Measurements from ENCODE around the gene RANBP3L. TPM values are rescaled to one million over a fixed set of nuclear protein-coding genes. Genes with fewer than 3 reads are reported as not detected.
"Not testable (repeated sequence)": the region's sequence is repeated elsewhere in the genome, so short reads cannot be mapped to it uniquely, and the experiment has no call there.

RANBP3L gene
- total RNA-seq, 1 donor from 2014 or later: 4.3 TPM

GRCh38 chr5:36334315-36334714, 32.6 kb upstream of the RANBP3L start:
- H3K4me3 Mint-ChIP-seq (ENCODE audit: unreplicated experiment): no peak overlapping the region
- H3K9me3 Mint-ChIP-seq (ENCODE audit: unreplicated experiment): no peaks in the 10 kb centered on the region
- H3K27me3 Mint-ChIP-seq (ENCODE audit: unreplicated experiment): peaks cover 14% of the 10 kb centered on the region
- H3K36me3 Mint-ChIP-seq (ENCODE audit: unreplicated experiment): no peaks in the 10 kb centered on the region
- no peaks in the 10 kb centered on the region for H3K4me1 Mint-ChIP-seq (ENCODE audit: unreplicated experiment)
- DNase-seq (ENCODE audit: extremely low spot score, unreplicated experiment): no peak
- no peak for TF ChIP-seq CTCF (IDR thresholded peaks at IDR 0.05)
- H3K27ac Mint-ChIP-seq (ENCODE audit: unreplicated experiment): no peak overlapping the region

GRCh38 chr5:36332720-36333119, 31.0 kb upstream of the RANBP3L start:
- peaks cover 12% of the 10 kb centered on the region for H3K27me3 Mint-ChIP-seq (ENCODE audit: unreplicated experiment)
- H3K9me3 Mint-ChIP-seq (ENCODE audit: unreplicated experiment); H3K4me1 Mint-ChIP-seq (ENCODE audit: unreplicated experiment); H3K27ac Mint-ChIP-seq (ENCODE audit: unreplicated experiment); H3K4me3 Mint-ChIP-seq (ENCODE audit: unreplicated experiment); H3K36me3 Mint-ChIP-seq (ENCODE audit: unreplicated experiment); DNase-seq (ENCODE audit: extremely low spot score, unreplicated experiment): not testable (repeated sequence)

GRCh38 chr5:36325196-36325595, 23.5 kb upstream of the RANBP3L start:
- no peak for TF ChIP-seq CTCF (IDR thresholded peaks at IDR 0.05)
- no peak overlapping the region for H3K4me3 Mint-ChIP-seq (ENCODE audit: unreplicated experiment)
- H3K36me3 Mint-ChIP-seq (ENCODE audit: unreplicated experiment): no peaks in the 10 kb centered on the region
- H3K27ac Mint-ChIP-seq (ENCODE audit: unreplicated experiment): no peak overlapping the region
- H3K4me1 Mint-ChIP-seq (ENCODE audit: unreplicated experiment): no peaks in the 10 kb centered on the region
- peaks cover 16% of the 10 kb centered on the region for H3K27me3 Mint-ChIP-seq (ENCODE audit: unreplicated experiment)
- no peak for DNase-seq (ENCODE audit: extremely low spot score, unreplicated experiment)
- no peaks in the 10 kb centered on the region for H3K9me3 Mint-ChIP-seq (ENCODE audit: unreplicated experiment)

GRCh38 chr5:36323926-36324781, 22.5 kb upstream of the RANBP3L start:
- TF ChIP-seq CTCF (IDR thresholded peaks at IDR 0.05): no peak
- Mint-ChIP-seq H3K4me1 (ENCODE audit: unreplicated experiment) (no peaks in the 10 kb centered on the region), H3K4me3 (ENCODE audit: unreplicated experiment) (no peak overlapping the region), H3K36me3 (ENCODE audit: unreplicated experiment) (no peaks in the 10 kb centered on the region), H3K9me3 (ENCODE audit: unreplicated experiment) (no peaks in the 10 kb centered on the region), H3K27me3 (ENCODE audit: unreplicated experiment) (peaks cover 24% of the 10 kb centered on the region), H3K27ac (ENCODE audit: unreplicated experiment) (no peak overlapping the region)
- no peak for DNase-seq (ENCODE audit: extremely low spot score, unreplicated experiment)

- H3K4me1 Mint-ChIP-seq (ENCODE audit: unreplicated experiment): no peaks in the 10 kb centered on the region
- H3K4me3 Mint-ChIP-seq (ENCODE audit: unreplicated experiment): no peak overlapping the region
- peaks cover 80% of the 10 kb centered on the region for H3K27me3 Mint-ChIP-seq (ENCODE audit: unreplicated experiment)
- no peaks in the 10 kb centered on the region for H3K36me3 Mint-ChIP-seq (ENCODE audit: unreplicated experiment)
- no peak for TF ChIP-seq CTCF (IDR thresholded peaks at IDR 0.05)
- H3K9me3 Mint-ChIP-seq (ENCODE audit: unreplicated experiment): no peaks in the 10 kb centered on the region
- DNase-seq (ENCODE audit: extremely low spot score, unreplicated experiment): no peak
- H3K27ac Mint-ChIP-seq (ENCODE audit: unreplicated experiment): no peak overlapping the region
These were observed 11.4 kb upstream of the RANBP3L start for GRCh38 chr5:36312953-36313672.
